GM12874 (cell line): ENCODE results near the gene SERPINA1.

Experiments
- CTCF ChIP-seq: IDR thresholded peaks from 2 replicates; pipeline ENCODE4 v1.5.1; 2011; ENCODE audit warnings: low read depth, mild to moderate bottlenecking, control low read depth, low read length, moderate library complexity; ENCODE audit not compliant: insufficient read depth

SERPINA1 gene

DNA sequence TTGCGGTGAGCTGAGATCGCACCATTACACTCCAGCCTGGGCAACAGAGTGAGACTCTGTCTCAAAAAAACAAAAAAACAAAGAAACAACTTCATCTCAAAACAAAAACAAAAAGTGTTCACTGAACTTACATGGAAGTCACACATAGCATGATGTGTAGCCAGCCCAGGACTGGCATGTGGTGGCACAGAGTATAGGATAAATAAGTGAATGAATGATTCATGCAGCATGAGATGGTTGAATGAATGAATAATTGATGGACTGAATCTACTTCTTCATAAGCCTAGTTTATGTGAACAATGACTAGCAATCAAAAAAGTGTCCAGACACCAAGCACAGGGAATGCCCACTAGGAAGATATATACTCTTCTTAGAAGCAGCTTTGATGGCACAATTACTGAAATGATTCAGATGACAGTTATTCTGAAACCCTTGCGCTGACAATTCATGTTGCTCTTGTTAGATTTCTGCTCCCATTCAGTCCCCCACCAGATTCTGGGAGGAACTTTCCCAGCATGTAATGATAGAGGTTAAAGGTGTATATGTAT is 33.7 kb downstream of the SERPINA1 start:
- TF ChIP-seq CTCF, result no peak

DNA sequence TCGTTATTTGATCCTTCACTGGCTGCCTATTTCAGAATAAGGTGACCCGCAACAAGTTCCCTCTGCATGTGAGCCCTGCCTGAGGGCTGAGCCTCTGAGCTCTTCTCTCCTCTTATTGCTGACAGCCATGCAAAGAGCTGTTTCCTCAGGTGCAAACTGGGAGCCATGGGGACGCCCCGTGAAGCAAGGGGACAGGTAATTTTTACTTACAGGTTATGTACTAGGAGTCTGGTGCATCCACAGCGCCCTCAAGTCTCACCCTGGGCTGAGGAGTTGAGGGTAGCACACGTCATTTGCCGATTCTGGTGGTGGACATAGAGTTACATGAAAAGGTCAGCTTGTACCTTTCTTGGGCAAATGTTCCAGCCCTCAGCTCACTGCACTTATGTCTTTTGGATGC is 39.1 kb downstream of the SERPINA1 start:
- no peak for TF ChIP-seq CTCF

GRCh38 chr14:94348836-94349235 is 39.6 kb downstream of the SERPINA1 start:
- no peak for TF ChIP-seq CTCF

- no peak for TF ChIP-seq CTCF
These were observed 41.6 kb downstream of the SERPINA1 start for GRCh38 chr14:94346841-94347240.

DNA sequence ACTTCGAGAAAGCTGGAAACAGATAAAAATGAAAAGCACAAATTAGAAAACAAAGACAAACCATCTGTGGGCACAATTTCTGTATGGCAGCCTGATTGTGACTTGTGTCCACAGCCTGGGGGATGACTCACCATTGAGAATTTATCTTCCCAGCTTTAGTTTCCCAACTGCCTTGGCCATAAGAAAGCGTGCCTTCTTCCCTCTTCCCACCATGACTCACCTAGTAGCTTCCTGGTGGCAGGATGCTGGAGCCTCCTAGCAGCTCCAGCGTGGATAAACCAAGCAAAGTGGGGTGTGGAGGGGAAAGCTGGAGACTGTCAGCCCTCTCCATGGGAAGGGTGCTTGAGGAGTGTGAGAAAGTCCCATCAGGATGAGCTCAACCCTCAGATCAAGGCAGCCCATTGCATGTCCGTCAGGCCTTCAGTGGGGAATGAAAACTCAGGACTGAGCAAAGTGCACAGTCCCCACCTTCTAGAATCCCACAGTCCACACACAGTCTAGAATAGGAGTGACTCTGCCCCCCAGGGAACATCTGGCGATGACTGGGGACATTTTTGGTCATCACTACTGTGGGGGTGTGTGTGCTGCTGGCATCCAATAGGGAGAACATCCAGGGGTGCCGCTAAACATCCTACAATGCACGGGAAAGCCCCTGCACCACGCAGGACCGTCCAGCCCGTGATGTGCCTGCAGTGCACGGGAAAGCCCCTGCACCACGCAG is 42.9 kb downstream of the SERPINA1 start:
- TF ChIP-seq CTCF, result no peak

GRCh38 chr14:94344389-94344788 is 44.0 kb downstream of the SERPINA1 start:
- no peak for TF ChIP-seq CTCF

- no peak for TF ChIP-seq CTCF
These were observed 45.0 kb downstream of the SERPINA1 start for GRCh38 chr14:94343238-94344005.
